Ectodermal cell (in vitro differentiated cells): ENCODE data around the gene ANGPTL1.
"Not testable (repeated sequence)": the region's sequence is repeated elsewhere in the genome, so short reads cannot be mapped to it uniquely, and the experiment has no call there.

Experiments
- H3K27ac ChIP-seq: 2 replicates; pipeline ENCODE4 v1.7.0; 2013; ENCODE audit warnings: mild to moderate bottlenecking, low read depth, low read length; ENCODE audit not compliant: insufficient read depth, poor library complexity, severe bottlenecking
- H3K27me3 ChIP-seq: 2 replicates; pipeline ENCODE4 v1.7.0; 2013; ENCODE audit warnings: mild to moderate bottlenecking, low read length; ENCODE audit not compliant: insufficient read depth, control insufficient read depth, poor library complexity, severe bottlenecking
- H3K36me3 ChIP-seq: one replicate; pipeline ENCODE4 v1.7.0; 2013; ENCODE audit warnings: low read length; ENCODE audit not compliant: control insufficient read depth, insufficient read depth
- H3K4me1 ChIP-seq: one replicate; pipeline ENCODE4 v1.7.0; 2013; ENCODE audit warnings: low read length; ENCODE audit not compliant: control insufficient read depth, insufficient read depth
- H3K4me3 ChIP-seq: 2 replicates; pipeline ENCODE4 v1.7.0; 2013; ENCODE audit warnings: low read depth, low read length, control low read depth; ENCODE audit not compliant: insufficient read depth
- H3K9me3 ChIP-seq: 2 replicates; pipeline ENCODE4 v1.7.0; 2013; ENCODE audit warnings: mild to moderate bottlenecking, low read length, moderate library complexity; ENCODE audit not compliant: control insufficient read depth
- WGBS, 2 experiments: methylation state at CpG; one replicate each; pipeline ENCODE4 v1.1.7; 2013; ENCODE audit warnings: missing lambda C conversion rate in 2 of 2; 5-methylcytosine and 5-hydroxymethylcytosine counted together

ANGPTL1 gene

DNA sequence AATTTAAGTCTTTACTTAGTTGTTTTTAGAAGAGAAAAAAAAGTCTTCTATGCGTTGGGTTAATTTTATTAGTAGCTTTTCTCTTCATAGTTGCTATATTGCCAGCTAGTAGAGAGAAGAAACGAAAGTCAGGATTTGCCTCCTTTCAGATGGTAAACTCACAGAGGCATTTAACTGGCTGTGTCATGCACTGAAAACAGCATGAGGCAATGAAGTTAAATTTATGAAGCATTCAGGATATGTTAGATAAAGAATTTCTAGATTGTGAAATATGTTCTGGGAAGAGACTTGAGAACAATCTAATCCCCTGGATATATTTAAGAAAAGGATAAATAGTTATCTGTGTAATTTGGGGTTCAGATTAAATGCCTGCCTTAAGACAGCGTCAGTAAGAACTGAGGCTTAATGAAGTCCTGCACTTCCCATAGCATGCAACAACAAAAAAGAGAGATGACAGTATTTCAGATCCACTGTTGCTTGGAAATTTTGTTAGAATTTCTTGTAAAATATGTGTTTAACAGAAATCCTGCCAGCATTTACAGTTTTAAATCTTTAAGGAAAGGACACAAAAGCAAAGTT, 1.7 kb downstream of the ANGPTL1 start:
- no peaks in the 10 kb centered on the region for H3K27me3 ChIP-seq
- no peak overlapping the region for H3K27ac ChIP-seq

DNA sequence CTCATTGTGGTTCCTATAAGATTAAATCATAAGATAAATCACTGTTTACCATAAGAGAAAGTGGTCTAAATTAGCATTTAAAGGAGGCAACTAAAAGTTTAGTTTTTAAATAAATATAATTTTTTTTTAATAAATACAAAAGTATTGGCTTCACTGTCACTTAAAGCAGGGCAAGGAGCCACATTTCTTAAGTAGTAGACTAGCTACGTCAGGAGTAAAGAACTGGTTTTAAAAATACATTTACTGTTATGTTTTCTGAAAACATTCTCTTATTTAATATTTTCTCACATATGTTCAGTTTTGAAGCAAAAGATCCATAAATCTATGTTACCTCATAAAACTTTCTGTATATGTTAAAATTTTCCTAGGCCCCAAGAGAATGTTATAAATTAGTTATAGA, 2.2 kb downstream of the ANGPTL1 start:
- Histone ChIP-seq H3K27ac (no peak overlapping the region), H3K9me3 (no peaks in the 10 kb centered on the region), H3K27me3 (no peaks in the 10 kb centered on the region), H3K4me3 (no peak overlapping the region), H3K36me3 (no peaks in the 10 kb centered on the region), H3K4me1 (peaks cover 5% of the 10 kb centered on the region)
- 82% methylated on average over 1 of the region's 1 CpG; no CpG with 5 or more reads in 1 of the 2 experiments for WGBS, 2 experiments

More for the DNA sequence above, 1.7 kb downstream of the ANGPTL1 start:
- 20 to 29% methylated on average over 3 of the region's 3 CpGs for WGBS, 2 experiments
- Histone ChIP-seq H3K4me3 (no peak overlapping the region), H3K9me3 (no peaks in the 10 kb centered on the region), H3K4me1 (peaks cover 5% of the 10 kb centered on the region), H3K36me3 (no peaks in the 10 kb centered on the region)

DNA sequence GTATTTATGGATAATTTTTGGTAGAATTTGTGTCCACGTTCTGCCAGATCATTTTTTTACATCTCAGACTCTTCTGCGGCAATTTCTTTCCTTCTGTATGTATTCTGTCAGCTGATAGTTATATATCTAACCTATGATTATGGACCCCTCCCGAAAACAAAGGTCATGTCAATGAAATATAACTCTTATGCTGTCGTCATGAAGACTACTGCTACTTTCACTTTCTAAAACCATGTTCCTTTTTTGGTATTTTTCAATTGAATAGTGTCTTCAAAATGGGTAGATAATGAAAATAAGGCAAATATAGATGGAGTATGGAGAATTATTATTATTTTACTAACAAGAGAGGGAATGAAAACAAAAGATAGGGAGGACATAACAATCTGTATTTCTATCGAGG, 3.2 kb downstream of the ANGPTL1 start:
- no peak overlapping the region for H3K4me3 ChIP-seq

DNA sequence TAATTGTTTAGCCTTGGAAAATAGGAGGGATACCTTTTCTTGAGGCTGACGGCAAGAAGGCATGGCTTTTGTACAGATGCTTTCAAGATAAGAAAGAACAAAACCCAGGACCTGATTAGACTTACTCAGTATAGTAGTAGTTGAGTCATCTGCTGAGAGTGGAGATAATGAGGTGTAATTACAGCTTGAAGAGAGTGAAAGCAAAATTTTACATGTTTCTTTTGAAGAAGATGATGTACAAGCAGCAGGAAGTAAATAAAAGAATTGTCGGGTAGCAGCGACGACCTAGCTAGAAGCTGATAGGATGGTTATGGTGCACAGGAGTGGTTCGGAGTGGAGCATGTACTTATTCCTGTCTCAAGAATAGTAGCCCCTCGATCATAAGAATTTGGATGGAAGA, 6.6 kb downstream of the ANGPTL1 start:
- no peaks in the 10 kb centered on the region for H3K27me3 ChIP-seq
- no peak overlapping the region for H3K4me3 ChIP-seq
- no peaks in the 10 kb centered on the region for H3K36me3 ChIP-seq
- WGBS, 2 experiments: 96 to 98% methylated on average over 5 to 6 of the region's 6 CpGs
- H3K27ac ChIP-seq: no peak overlapping the region
- no peaks in the 10 kb centered on the region for H3K4me1 ChIP-seq
- no peaks in the 10 kb centered on the region for H3K9me3 ChIP-seq

More for the DNA sequence above, 3.2 kb downstream of the ANGPTL1 start:
- Histone ChIP-seq H3K27me3 (no peaks in the 10 kb centered on the region), H3K9me3 (no peaks in the 10 kb centered on the region), H3K36me3 (no peaks in the 10 kb centered on the region), H3K4me1 (peaks cover 5% of the 10 kb centered on the region), H3K27ac (no peak overlapping the region)
- 90 to 92% methylated on average over 2 to 5 of the region's 5 CpGs for WGBS, 2 experiments

DNA sequence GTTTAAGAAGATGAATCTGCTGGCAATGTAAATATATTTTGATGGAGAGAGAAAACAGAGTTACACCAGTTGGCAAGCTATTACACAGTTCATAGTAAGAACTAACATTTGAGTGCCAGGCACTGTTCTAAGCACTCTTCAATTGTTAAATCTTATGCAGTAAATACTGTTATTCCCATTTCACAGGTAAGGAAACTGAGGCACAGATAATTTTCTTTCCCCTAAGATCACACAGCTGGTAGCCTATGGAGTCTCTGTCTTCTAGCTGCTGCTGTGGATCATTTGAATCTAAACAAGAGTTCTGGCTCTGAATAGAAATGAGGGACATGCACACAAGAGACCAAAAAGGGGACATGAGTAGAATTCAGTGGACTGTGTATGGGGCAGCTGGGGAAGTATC, 8.0 kb downstream of the ANGPTL1 start:
- no peaks in the 10 kb centered on the region for H3K9me3 ChIP-seq
- no peaks in the 10 kb centered on the region for H3K27me3 ChIP-seq
- no peak overlapping the region for H3K4me3 ChIP-seq
- no peaks in the 10 kb centered on the region for H3K36me3 ChIP-seq
- no peak overlapping the region for H3K27ac ChIP-seq
- H3K4me1 ChIP-seq: no peaks in the 10 kb centered on the region

DNA sequence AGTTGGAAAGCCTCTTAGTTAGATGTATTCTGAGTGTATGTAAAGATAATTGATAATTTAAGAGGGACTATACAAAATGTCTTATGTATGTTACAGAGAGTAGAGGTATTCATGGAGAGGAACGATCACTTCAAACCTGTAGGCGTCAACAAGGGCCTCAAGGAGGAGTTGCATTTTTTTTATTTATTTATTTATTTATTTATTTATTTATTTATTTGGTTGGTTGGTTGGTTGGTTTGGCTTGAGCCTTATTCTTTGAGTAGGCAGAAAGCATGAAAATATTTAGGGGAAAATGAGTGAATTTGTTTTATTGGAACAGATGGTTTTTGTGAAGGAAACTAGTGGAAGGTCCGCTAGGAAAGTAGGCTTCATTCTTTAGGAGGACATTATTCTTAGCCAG, 8.5 kb downstream of the ANGPTL1 start:
- no peaks in the 10 kb centered on the region for H3K27me3 ChIP-seq
- WGBS, 2 experiments: 93 to 99% methylated on average over 2 of the region's 3 CpGs
- no peak overlapping the region for H3K27ac ChIP-seq
- H3K9me3 ChIP-seq: no peaks in the 10 kb centered on the region
- no peaks in the 10 kb centered on the region for H3K36me3 ChIP-seq
- H3K4me3 ChIP-seq: no peak overlapping the region
- no peaks in the 10 kb centered on the region for H3K4me1 ChIP-seq

DNA sequence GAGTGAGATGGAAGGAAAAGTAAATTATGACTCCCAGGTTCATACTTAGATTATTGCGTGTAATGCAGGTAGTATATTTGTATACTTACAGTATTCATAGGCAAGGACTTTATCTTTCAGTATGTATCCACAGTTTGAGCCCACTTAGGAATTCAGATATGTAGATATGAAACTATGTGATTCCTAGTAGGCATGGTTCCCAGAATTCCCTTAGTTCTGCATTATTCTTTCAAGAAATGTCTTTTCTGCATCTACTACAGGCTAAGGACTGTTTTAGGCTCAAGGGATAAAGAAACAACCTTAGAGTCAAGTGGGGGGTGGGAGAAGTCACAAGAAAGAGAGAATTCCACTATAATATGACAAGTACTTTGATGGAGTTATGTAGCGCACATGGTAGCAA, 13.8 kb downstream of the ANGPTL1 start:
- WGBS, 2 experiments: 100% methylated on average over 2 of the region's 2 CpGs; no CpG with 5 or more reads in 1 of the 2 experiments

DNA sequence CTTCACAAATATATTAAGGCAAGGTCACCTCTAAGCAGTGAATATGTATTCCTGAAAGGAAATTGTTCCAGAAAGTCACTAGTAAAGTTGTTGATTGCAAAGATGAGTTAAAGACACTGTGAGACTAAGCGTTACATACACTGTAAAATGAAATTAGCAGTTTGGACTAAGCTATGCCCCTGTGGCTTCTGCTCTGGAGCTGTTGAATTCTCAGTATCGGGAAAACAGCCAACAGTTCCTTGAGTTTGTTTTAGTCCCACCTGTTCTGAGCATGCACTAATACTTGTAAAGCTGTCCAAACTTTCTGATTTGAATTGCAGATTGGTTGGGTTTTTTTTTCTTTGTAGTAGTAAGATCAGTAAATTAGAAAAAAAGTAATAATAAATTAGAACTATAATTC, 21.0 kb downstream of the ANGPTL1 start:
- H3K4me1 ChIP-seq: no peaks in the 10 kb centered on the region
- H3K27ac ChIP-seq: no peak overlapping the region
- no peaks in the 10 kb centered on the region for H3K27me3 ChIP-seq
- no peaks in the 10 kb centered on the region for H3K36me3 ChIP-seq
- H3K9me3 ChIP-seq: no peaks in the 10 kb centered on the region
- 90 to 99% methylated on average over 2 of the region's 2 CpGs for WGBS, 2 experiments
- no peak overlapping the region for H3K4me3 ChIP-seq

More for the DNA sequence above, 13.8 kb downstream of the ANGPTL1 start:
- no peaks in the 10 kb centered on the region for H3K9me3 ChIP-seq
- no peaks in the 10 kb centered on the region for H3K4me1 ChIP-seq
- H3K4me3 ChIP-seq: no peak overlapping the region
- H3K27ac ChIP-seq: no peak overlapping the region
- H3K27me3 ChIP-seq: no peaks in the 10 kb centered on the region
- no peaks in the 10 kb centered on the region for H3K36me3 ChIP-seq

DNA sequence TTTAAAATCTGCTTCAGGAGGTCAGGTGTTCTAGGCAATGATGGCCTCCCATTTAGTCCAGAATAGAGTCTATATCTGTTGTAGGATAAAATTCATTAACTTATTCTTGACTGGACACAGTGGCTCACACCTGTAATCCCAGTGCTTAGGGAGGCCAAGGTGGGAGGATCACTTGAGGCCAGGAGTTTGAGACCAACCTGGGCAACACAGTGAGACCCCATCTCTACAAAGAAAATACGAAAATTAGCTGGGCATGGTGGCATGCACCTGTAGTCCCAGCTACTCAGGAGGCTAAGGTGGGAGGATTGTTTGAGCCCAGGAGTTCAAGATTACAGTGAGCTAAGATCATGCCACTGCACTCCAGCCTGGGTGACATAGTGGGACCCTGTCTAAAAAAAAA, 23.0 kb downstream of the ANGPTL1 start:
- H3K4me1 ChIP-seq: not testable (repeated sequence)

DNA sequence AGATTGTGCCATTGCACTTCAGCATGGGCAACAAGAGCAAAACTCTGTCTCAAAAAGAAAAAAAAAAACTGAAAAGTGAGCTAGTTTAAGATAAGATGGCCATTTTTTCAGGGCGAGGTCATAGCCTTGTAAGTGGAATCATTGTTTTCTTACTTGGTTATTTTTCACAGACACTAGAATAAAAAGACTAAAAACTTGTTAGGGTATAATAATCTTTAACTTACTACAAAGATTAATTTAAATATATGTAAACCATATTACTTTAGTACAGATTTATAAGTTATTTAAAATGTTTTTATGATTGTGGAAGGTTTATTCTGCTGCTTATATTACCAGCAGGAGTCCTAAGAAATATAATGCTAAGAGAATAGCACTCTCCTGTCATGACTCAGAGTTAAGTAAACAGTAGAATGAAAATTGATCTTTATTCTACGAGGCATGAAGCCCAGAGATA, 23.5 kb downstream of the ANGPTL1 start:
- 96 to 97% methylated on average over 2 of the region's 2 CpGs for WGBS, 2 experiments
- Histone ChIP-seq H3K27me3 (no peaks in the 10 kb centered on the region), H3K36me3 (no peaks in the 10 kb centered on the region), H3K4me1 (no peaks in the 10 kb centered on the region), H3K4me3 (no peak overlapping the region), H3K9me3 (no peaks in the 10 kb centered on the region), H3K27ac (no peak overlapping the region)

More for the DNA sequence above, 23.0 kb downstream of the ANGPTL1 start:
- H3K27me3 ChIP-seq, H3K27ac ChIP-seq, H3K36me3 ChIP-seq, H3K9me3 ChIP-seq, H3K4me3 ChIP-seq: not testable (repeated sequence)
- WGBS, 2 experiments: 89 to 100% methylated on average over 1 of the region's 1 CpG

DNA sequence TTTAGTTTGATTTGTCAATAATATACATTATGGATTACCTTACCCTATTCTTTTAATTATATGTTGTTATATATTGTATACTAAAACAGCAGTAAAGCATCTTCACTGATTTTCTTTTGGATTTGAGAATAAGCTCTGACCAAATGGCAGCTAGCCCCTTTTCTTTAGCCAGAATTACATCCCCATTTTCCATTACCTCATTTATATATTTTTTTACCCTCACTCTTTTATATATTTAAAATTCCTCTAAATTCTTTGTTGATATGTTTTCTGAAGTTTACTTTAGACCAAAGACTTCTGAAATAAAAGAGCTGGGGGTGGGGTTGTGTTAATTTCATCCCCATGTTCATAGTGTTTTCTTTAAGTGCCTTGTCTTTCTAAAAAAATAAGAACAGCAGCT, 24.6 kb downstream of the ANGPTL1 start:
- H3K27ac ChIP-seq: no peak overlapping the region
- H3K4me3 ChIP-seq: no peak overlapping the region
- no peaks in the 10 kb centered on the region for H3K27me3 ChIP-seq
- no peaks in the 10 kb centered on the region for H3K9me3 ChIP-seq
- H3K36me3 ChIP-seq: no peaks in the 10 kb centered on the region
- H3K4me1 ChIP-seq: no peaks in the 10 kb centered on the region
